IPS-NIHi11 (cell line): ENCODE data around the gene NPAS4.
"Not testable (repeated sequence)": the region's sequence is repeated elsewhere in the genome, so short reads cannot be mapped to it uniquely, and the experiment has no call there.

Experiments used
- DNase-seq: peaks from one replicate; pipeline ENCODE4 v3.0.0; 2012; ENCODE audit warnings: mixed read lengths, low spot score

NPAS4 gene

GRCh38 chr11:66457826-66458225 is 37.0 kb downstream of the NPAS4 start:
- DNase-seq = no peak

GRCh38 chr11:66459138-66459778 is 38.4 kb downstream of the NPAS4 start:
- no peak for DNase-seq

GRCh38 chr11:66462010-66462409 is 41.2 kb downstream of the NPAS4 start:
- no peak for DNase-seq

- no peak for DNase-seq
Observed at GRCh38 chr11:66462911-66463310, 42.1 kb downstream of the NPAS4 start.

- not testable (repeated sequence) for DNase-seq
Observed at GRCh38 chr11:66464116-66464515, 43.3 kb downstream of the NPAS4 start.

- DNase-seq = no peak
Observed at GRCh38 chr11:66464916-66465315, 44.1 kb downstream of the NPAS4 start.

GRCh38 chr11:66465373-66466224 is 44.8 kb downstream of the NPAS4 start:
- DNase-seq = no peak

- DNase-seq = peak; percentile 96
Observed at GRCh38 chr11:66466225-66467033, 45.6 kb downstream of the NPAS4 start, which contains the start of gene PELI3. TSS of gene PELI3 (plus strand) at chr11:66466905. CDS start at chr11:66468129, 1,224 bp downstream.

- peak; percentile 77 for DNase-seq
Observed at GRCh38 chr11:66467034-66467659, 46.3 kb downstream of the NPAS4 start.

GRCh38 chr11:66467756-66468155 is 46.9 kb downstream of the NPAS4 start:
- no peak for DNase-seq

- DNase-seq = no peak
Observed at GRCh38 chr11:66468691-66469090, 47.9 kb downstream of the NPAS4 start.

- DNase-seq = no peak
Observed at GRCh38 chr11:66469441-66469840, 48.6 kb downstream of the NPAS4 start.

- no peak for DNase-seq
Observed at GRCh38 chr11:66470015-66470414, 49.2 kb downstream of the NPAS4 start.

GRCh38 chr11:66471142-66471541 is 50.3 kb downstream of the NPAS4 start:
- no peak for DNase-seq

GRCh38 chr11:66472054-66472453 is 51.2 kb downstream of the NPAS4 start:
- DNase-seq = no peak

GRCh38 chr11:66473167-66473566 is 52.3 kb downstream of the NPAS4 start:
- DNase-seq = no peak

- no peak for DNase-seq
Observed at GRCh38 chr11:66473608-66474515, 53.0 kb downstream of the NPAS4 start.

GRCh38 chr11:66475349-66476172 is 54.7 kb downstream of the NPAS4 start:
- DNase-seq = no peak
